Epidermal melanocyte (primary cell): ENCODE results near the gene NDUFA1.
"Not testable (repeated sequence)": the region's sequence is repeated elsewhere in the genome, so short reads cannot be mapped to it uniquely, and the experiment has no call there.

Source experiments
- DNase-seq: peaks from one replicate; pipeline ENCODE4 v3.0.0; 2011; ENCODE audit warnings: low spot score; ENCODE audit not compliant: insufficient read length

Gene NDUFA1

DNA sequence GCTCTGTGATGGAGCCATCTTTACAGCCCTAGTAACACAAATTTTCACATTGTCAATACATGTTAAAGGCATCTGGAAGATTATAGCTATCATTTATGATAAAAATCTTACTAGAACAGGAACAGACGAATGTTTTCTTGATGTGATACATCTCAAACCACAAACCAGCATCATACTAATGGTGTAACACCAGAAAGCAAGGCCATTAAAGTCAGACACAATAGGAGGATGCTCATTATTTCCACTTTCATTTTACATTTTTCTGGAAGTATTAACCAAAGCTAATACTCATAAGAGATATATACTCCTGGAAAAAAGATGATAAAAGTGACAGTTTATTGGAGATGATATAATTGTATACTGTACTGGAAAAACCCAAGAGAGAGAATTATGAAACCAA, 29.3 kb downstream of the NDUFA1 start:
- no peak for DNase-seq

DNA sequence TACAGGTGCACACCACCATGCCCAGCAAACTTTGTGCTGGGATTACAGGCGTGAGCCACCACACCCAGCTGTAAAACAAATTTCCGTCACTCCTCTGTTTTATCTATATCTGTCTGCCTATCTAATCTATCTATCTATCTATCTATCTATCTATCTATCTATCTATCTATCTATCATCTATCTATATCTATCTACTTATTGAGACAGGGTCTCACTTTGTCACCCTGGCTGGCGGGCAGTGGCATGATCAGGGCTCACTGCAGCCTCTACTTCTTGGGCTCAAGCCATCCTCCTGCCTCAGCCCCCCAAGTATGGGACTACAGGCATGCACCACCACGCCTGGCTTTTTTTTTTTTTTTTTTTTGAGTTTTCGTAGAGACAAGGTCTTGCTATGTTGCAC, 44.7 kb downstream of the NDUFA1 start:
- no peak for DNase-seq

DNA sequence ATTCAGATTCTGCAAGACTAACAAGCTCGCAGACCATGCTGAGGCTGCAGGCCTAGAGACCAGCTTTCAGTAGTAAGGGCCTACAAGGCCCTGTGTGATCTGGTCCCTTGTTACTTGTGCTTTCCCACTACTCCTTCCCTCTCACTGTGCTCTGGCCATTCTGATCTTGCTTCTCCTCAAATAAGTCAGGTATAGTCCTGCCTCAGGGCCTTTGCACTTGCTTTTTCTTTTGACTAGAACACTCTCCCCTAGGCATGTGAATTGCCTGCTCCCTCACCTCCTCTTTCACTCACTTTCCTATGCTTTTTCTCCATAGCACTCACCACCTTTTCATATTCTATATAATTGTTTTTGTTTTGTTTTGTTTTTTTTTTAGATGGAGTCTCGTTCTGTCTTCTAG, 46.2 kb downstream of the NDUFA1 start:
- DNase-seq, result no peak

DNA sequence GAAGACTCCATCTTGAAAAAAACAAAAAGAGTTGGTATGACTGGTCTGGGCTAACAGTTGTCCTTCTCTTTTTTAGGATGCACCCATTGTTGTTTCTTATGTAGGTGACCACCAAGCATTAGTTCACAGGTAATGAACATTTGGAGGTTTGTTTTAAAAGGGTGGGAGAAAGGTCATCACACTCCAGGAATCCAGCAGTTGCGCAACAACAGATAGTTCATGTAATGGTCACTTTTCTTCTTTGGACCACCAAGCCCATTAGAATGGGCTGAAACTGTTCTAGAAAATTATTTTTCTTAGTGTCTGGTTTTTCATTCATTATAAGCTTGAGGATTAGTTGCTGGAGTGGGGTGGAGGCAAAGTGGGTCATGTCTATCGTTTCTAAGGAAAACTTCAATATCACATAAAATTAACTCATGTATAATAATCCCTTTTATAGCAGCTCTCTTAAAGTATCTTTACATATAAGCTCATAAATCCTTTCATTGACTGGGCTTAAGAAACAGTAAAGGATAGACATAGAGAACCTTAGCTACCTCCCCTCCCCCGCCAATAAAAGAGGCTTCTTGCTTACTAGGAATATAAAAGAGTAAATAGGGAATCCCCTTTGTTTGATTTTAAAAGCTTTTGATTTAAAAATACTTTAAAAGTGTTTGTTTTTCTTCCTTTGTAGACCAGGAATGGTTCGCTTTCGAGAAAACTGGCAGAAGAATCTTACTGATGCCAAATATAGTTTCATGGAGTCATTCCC, 48.4 kb downstream of the NDUFA1 start:
- no peak for DNase-seq

DNA sequence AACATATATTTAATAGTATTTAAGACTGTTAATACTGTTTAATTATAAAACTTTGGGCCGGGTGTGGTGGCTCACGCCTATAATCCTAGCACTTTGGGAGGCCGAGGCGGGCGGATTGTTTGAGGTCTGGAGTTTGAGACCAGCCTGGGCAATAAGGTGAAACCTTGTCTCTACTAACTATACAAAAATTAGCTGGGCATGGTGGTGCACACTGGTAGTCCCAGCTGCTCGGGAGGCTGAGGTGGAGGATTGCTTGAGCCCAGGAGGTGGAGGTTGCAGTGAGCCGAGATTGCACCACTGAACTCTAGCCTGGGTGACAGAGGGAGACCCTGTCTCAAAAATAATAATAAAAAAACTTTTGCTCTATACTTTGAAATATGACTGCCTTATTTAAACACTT, 50.8 kb downstream of the NDUFA1 start:
- DNase-seq, result not testable (repeated sequence)
